K562 (cell line): ENCODE data around the gene ACSL5. TPM values are rescaled to one million over a fixed set of nuclear protein-coding genes. Genes with fewer than 3 reads are reported as not detected.

Source experiments
- ATAC-seq: fragments of 200-7000 bp; cut with Tn5 transposase; 3 replicates; pipeline ENCODE4 v1.9.1; 2020; ENCODE audit warnings: moderate library complexity
- BruUV-seq: library from RNA; stranded (reverse); fragments of 400-500 nt; replicated peaks from 2 replicates; lab custom pipeline; 2021; lab: Mats Ljungman, UMichigan
- CTCF ChIA-PET: fragments of 300-600 bp; formaldehyde crosslinking; extraction: SDS; loops from one replicate; lab custom pipeline; 2021; ENCODE audit warnings: low intra/inter-chr PET ratio; lab: Yijun Ruan, JAX
- POLR2A ChIA-PET: fragments of 300-600, 350-650 bp; sonication (Branson Sonifier 250); formaldehyde crosslinking; extraction: SDS; loops from one replicate; lab custom pipeline; 2021; ENCODE audit warnings: antibody characterized with exemption, inconsistent platforms; lab: Yijun Ruan, JAX
- DNase-seq, 4 experiments: peaks; one replicate each; pipeline versions ENCODE4 v3.0.0 to v3.0.0-alpha.2; 2011 to 2018; ENCODE audit warnings: low spot score in 3 of 4, mixed read lengths in 3 of 4; ENCODE audit errors: extremely low read depth in 1 of 4
- FAIRE-seq: peaks from 2 replicates; lab custom pipeline; 2011; peaks lifted over from hg19 to GRCh38; lab: Jason Lieb, UNC
- H2AFZ ChIP-seq: 2 replicates; pipeline ENCODE4 v1.6.0; 2011; ENCODE audit warnings: low read depth, low read length, control low read depth, inconsistent platforms
- H3K27ac ChIP-seq: fragments of 200-600 bp; 3 replicates; pipeline ENCODE4 v1.8.0; 2011; ENCODE audit warnings: low read depth, mild to moderate bottlenecking, control low read depth, inconsistent platforms, low read length, moderate library complexity, mixed read lengths; ENCODE audit errors: extremely low read depth
- H3K27me3 ChIP-seq, 2 experiments: fragments of 300-600 bp in 1 of 2; 2 replicates in 1 of 2; 3 replicates in 1 of 2; pipeline versions ENCODE4 v1.6.0 to v1.8.0; 2011; ENCODE audit warnings: inconsistent platforms in 2 of 2, low read length in 2 of 2, mild to moderate bottlenecking in 1 of 2, mixed read lengths in 1 of 2, moderate library complexity in 1 of 2; ENCODE audit not compliant: control insufficient read depth in 2 of 2, insufficient read depth in 2 of 2
- H3K36me3 ChIP-seq: fragments of 300-600 bp; 3 replicates; pipeline ENCODE4 v1.8.0; 2011; ENCODE audit warnings: mild to moderate bottlenecking, low read length, inconsistent platforms; ENCODE audit not compliant: control insufficient read depth, insufficient read depth
- H3K4me1 ChIP-seq, 2 experiments: fragments of 200-600 bp in 1 of 2; replicated peaks in 1 of 2; 2 replicates in 1 of 2; 3 replicates in 1 of 2; pipeline versions ENCODE4 v1.5.1 to v1.8.0; 2011; ENCODE audit warnings: inconsistent platforms in 2 of 2, low read length in 2 of 2, mild to moderate bottlenecking in 1 of 2, mixed read lengths in 1 of 2, moderate library complexity in 1 of 2; ENCODE audit not compliant: control insufficient read depth in 2 of 2, insufficient read depth in 2 of 2
- H3K4me2 ChIP-seq: 2 replicates; pipeline ENCODE4 v1.6.1; 2011; ENCODE audit warnings: low read length, control low read depth, inconsistent platforms, mixed read lengths; ENCODE audit not compliant: insufficient read depth
- H3K4me3 ChIP-seq: fragments of 200-600 bp; sonication (generic), shearing (Covaris generic); 2 replicates; pipeline ENCODE4 v1.5.1; 2016; ENCODE audit warnings: control low read depth, inconsistent platforms
- H3K79me2 ChIP-seq: fragments of 200-600 bp; 3 replicates; pipeline ENCODE4 v1.8.0; 2011; ENCODE audit warnings: low read length, inconsistent platforms; ENCODE audit not compliant: control insufficient read depth, insufficient read depth
- H3K9ac ChIP-seq, 2 experiments: 2 replicates each; pipeline versions ENCODE4 v1.6.0 to v1.6.1; 2011; ENCODE audit warnings: low read depth in 2 of 2, low read length in 2 of 2, control low read depth in 1 of 2, inconsistent platforms in 1 of 2, mild to moderate bottlenecking in 1 of 2, mixed read lengths in 1 of 2; ENCODE audit not compliant: insufficient read depth in 1 of 2
- H3K9me1 ChIP-seq: one replicate; pipeline ENCODE4 v1.6.0; 2011; ENCODE audit warnings: inconsistent platforms, mild to moderate bottlenecking, low read length, moderate library complexity; ENCODE audit not compliant: control insufficient read depth, insufficient read depth
- H3K9me3 ChIP-seq: replicated peaks from 2 replicates; pipeline ENCODE4 v1.5.1; 2011; ENCODE audit warnings: low read depth, low read length, inconsistent platforms; ENCODE audit not compliant: control insufficient read depth, insufficient read depth
- H4K20me1 ChIP-seq: replicated peaks from 2 replicates; pipeline ENCODE4 v1.6.1; 2011; ENCODE audit warnings: low read length, inconsistent platforms, mixed read lengths; ENCODE audit not compliant: control insufficient read depth, insufficient read depth
- ATF3 ChIP-seq, 2 experiments: fragments of 450-650 bp in 1 of 2; sonication (generic) in 1 of 2; formaldehyde crosslinking in 1 of 2; IDR thresholded peaks in 1 of 2; conservative IDR thresholded peaks in 1 of 2; 2 replicates each; pipeline versions ENCODE4 v1.6.1 to v1.8.1; 2016 to 2023; ENCODE audit warnings: mild to moderate bottlenecking in 2 of 2, moderate library complexity in 2 of 2, inconsistent platforms in 1 of 2, missing genetic modification reagents in 1 of 2
- CBFA2T3 ChIP-seq: fragments of 450-650 bp; IDR thresholded peaks from 2 replicates; pipeline ENCODE4 v1.6.1; 2017
- DPF2 ChIP-seq: fragments of 450-650 bp; IDR thresholded peaks from 2 replicates; pipeline ENCODE4 v1.6.1; 2016
- HMBOX1 ChIP-seq: sonication (generic); IDR thresholded peaks from 2 replicates; pipeline ENCODE4 v1.6.1; 2016
- HNRNPL ChIP-seq: fragments of 200-400 bp; formaldehyde crosslinking; IDR thresholded peaks from 2 replicates; pipeline ENCODE4 v1.6.1; 2017; ENCODE audit warnings: low read depth, mild to moderate bottlenecking, low read length
- JUN ChIP-seq, 2 experiments: sonication (generic) in 1 of 2; formaldehyde crosslinking in 1 of 2; IDR thresholded peaks; 2 replicates each; pipeline versions ENCODE4 v1.6.1 to v1.8.0; 2012 to 2022; ENCODE audit warnings: borderline replicate concordance in 2 of 2, mild to moderate bottlenecking in 2 of 2, improper control_type of control experiment in 1 of 2, low read depth in 1 of 2, low read length in 1 of 2, missing genetic modification reagents in 1 of 2
- KDM1A ChIP-seq, 2 experiments: fragments of 450-650 bp; IDR thresholded peaks; 2 replicates each; pipeline ENCODE4 v1.6.1; 2016; ENCODE audit warnings: mild to moderate bottlenecking in 2 of 2
- PREB ChIP-seq: sonication (generic); formaldehyde crosslinking; IDR thresholded peaks from 2 replicates; pipeline ENCODE4 v1.8.1; 2023; ENCODE audit warnings: mild to moderate bottlenecking, missing genetic modification reagents
- RBM17 ChIP-seq: fragments of 200-400 bp; formaldehyde crosslinking; IDR thresholded peaks from 2 replicates; pipeline ENCODE4 v1.6.1; 2017; ENCODE audit warnings: low read depth, mild to moderate bottlenecking, low read length, borderline replicate concordance
- RFX1 ChIP-seq: fragments of 450-650 bp; IDR thresholded peaks from 2 replicates; pipeline ENCODE4 v1.6.1; 2016; ENCODE audit warnings: mild to moderate bottlenecking, moderate library complexity
- RHOXF2B ChIP-seq: fragments of 250-450 bp; sonication (Bioruptor Pico); conservative IDR thresholded peaks from 2 replicates; pipeline ENCODE4 v1.5.1; 2021
- SIX5 ChIP-seq, 2 experiments: IDR thresholded peaks; 2 replicates each; pipeline ENCODE4 v1.6.1; 2011; ENCODE audit warnings: low read length in 2 of 2, borderline replicate concordance in 1 of 2, low read depth in 1 of 2, mild to moderate bottlenecking in 1 of 2, moderate library complexity in 1 of 2; ENCODE audit not compliant: insufficient read depth in 1 of 2
- SMARCA4 ChIP-seq: fragments of 450-650 bp; IDR thresholded peaks from 2 replicates; pipeline ENCODE4 v1.6.1; 2016
- TRIM24 ChIP-seq, 2 experiments: fragments of 450-650 bp; IDR thresholded peaks; 2 replicates each; pipeline ENCODE4 v1.6.1; 2016
- ZNF224 ChIP-seq: sonication (generic); formaldehyde crosslinking; IDR thresholded peaks from 2 replicates; pipeline ENCODE4 v1.8.0; 2022; ENCODE audit warnings: mild to moderate bottlenecking, missing genetic modification reagents
- ZNF436 ChIP-seq: fragments of 250-450, 450-650 bp; sonication (Bioruptor Pico); formaldehyde crosslinking; IDR thresholded peaks from 2 replicates; pipeline ENCODE4 v1.7.0; 2020; ENCODE audit warnings: mild to moderate bottlenecking
- WGBS: fragments of 100-300 bp; shearing (Covaris generic); methylation state at CpG from one replicate; pipeline ENCODE4 v1.1.6; 2016; ENCODE audit warnings: low coverage, mixed read lengths; ENCODE audit not compliant: insufficient coverage; ENCODE audit errors: missing lambda C conversion rate; 5-methylcytosine and 5-hydroxymethylcytosine counted together
- in situ Hi-C: fragments of 300-500 bp; cut with MboI; formaldehyde crosslinking; loops from 4 replicates; pipeline ENCODE4 v1.15.0; 2018; ENCODE audit warnings: inconsistent platforms, mixed read lengths
- intact Hi-C: fragments of 100-400 bp; cut with micrococcal nuclease; formaldehyde crosslinking; loops from 2 replicates; pipeline ENCODE4 v1.14.2; 2022
- polyA plus RNA-seq, 8 experiments: library from polyadenylated mRNA; depleted of rRNA in 4 of 8; stranded (reverse) in 5 of 8; unstranded in 3 of 8; fragments of >200 nt; fragmentation: Nextera tagmentation in 2 of 8; fragmentation: Illumina TruSeq in 1 of 8; extraction: Ambion mirVana in 2 of 8; extraction: Trizol in 1 of 8; gene quantifications; 2 replicates each; pipeline versions ENCODE4 v1.2.1 to v1.2.3, GENCODE V29; 2011 to 2014; ENCODE audit warnings: inconsistent platforms in 1 of 8, missing spikeins in 1 of 8
- total RNA-seq, 7 experiments: library from RNA; depleted of rRNA in 6 of 7; stranded (reverse); fragments of >200 nt in 6 of 7; fragmentation: Illumina TruSeq in 2 of 7; extraction: Trizol in 2 of 7; gene quantifications; 2 replicates each; pipeline versions ENCODE4 v1.2.1 to v1.2.3, GENCODE V29; 2011 to 2021; ENCODE audit warnings: low replicate concordance in 1 of 7
- TF ChIP-seq, protein P1 (sequence below): fragments of 250-450 bp; sonication (Bioruptor Pico); IDR thresholded peaks from 2 replicates; pipeline ENCODE4 v1.4.0; 2020

ACSL5 gene
- total and polyA plus RNA-seq, 9 of the 15 experiments (the other 6 are each of a cell fraction or from before 2014, with no cell fraction given), result 0.19 to 1.4 (median 0.55) TPM

- Histone ChIP-seq H3K9ac (no peak overlapping the region), H3K79me2 (no peaks in the 10 kb centered on the region), H2AFZ (no peak overlapping the region), H3K4me1 (peaks cover 15 to 20% of the 10 kb centered on the region in 2 experiments; a peak in 4 of 5 replicates), H3K36me3 (no peaks in the 10 kb centered on the region), H4K20me1 (no peaks in the 10 kb centered on the region), H3K9me1 (no peaks in the 10 kb centered on the region), H3K4me3 (no peak overlapping the region), H3K9me3 (no peaks in the 10 kb centered on the region), H3K4me2 (no peak overlapping the region), H3K27ac (no peak overlapping the region), H3K27me3 (no peaks in the 10 kb centered on the region)
- ChIA-PET POLR2A (no interaction called here), CTCF (no interaction called here)
- in situ Hi-C loops, result loop anchor here (5.0 kb wide), 1 partner anchor 47 kb away; no protein-coding TSS in a partner anchor
- FAIRE-seq, result no peak
- no peak for ATAC-seq
- intact Hi-C loops, result no loop called here
- BruUV-seq, result no TSS peak
- peak; percentile 30 to 50 (median 41) for DNase-seq
- 14% methylated on average over 5 of the region's 8 CpGs for WGBS
- TF ChIP-seq SMARCA4 (peak; percentile 40; the same call in 1 of the 2 replicates), DPF2 (0 out of 2 replicates have a peak, but pooled peaks have one; percentile 28), SIX5 (IDR thresholded peaks at IDR 0.05; ENCODE audit: borderline replicate concordance in 1 of 2, insufficient read depth in 1 of 2, low read depth in 1 of 2, low read length in 2 of 2) (no peak), RFX1 (no peak), HMBOX1 (0 out of 2 replicates have a peak, but pooled peaks have one; percentile 21), CBFA2T3 (peak; percentile 51; the same call in 1 of the 2 replicates), RHOXF2B (CRISPR knock-in tag) (no peak), JUN (IDR thresholded peaks at IDR 0.05; ENCODE audit: borderline replicate concordance, low read depth, low read length) (peak; percentile 60; the same call in 1 of the 2 replicates), JUN (CRISPR knock-in tag; IDR thresholded peaks at IDR 0.05; ENCODE audit: borderline replicate concordance) (no peak), ZNF436 (no peak), PREB (CRISPR knock-in tag) (no peak), RBM17 (no peak), HNRNPL (no peak), KDM1A (IDR thresholded peaks at IDR 0.05) (peak; percentile 22 to 32; a peak in 1 of 4 replicates), TRIM24 (IDR thresholded peaks at IDR 0.05) (0 out of 4 replicates have a peak, but pooled peaks of 1 of the 2 experiments have one; percentile 27), ATF3 (IDR thresholded peaks at IDR 0.05) (peak; percentile 82), ATF3 (CRISPR knock-in tag; conservative IDR thresholded peaks at IDR 0.05) (no peak), ZNF224 (no peak)
- TF ChIP-seq, protein P1, sequence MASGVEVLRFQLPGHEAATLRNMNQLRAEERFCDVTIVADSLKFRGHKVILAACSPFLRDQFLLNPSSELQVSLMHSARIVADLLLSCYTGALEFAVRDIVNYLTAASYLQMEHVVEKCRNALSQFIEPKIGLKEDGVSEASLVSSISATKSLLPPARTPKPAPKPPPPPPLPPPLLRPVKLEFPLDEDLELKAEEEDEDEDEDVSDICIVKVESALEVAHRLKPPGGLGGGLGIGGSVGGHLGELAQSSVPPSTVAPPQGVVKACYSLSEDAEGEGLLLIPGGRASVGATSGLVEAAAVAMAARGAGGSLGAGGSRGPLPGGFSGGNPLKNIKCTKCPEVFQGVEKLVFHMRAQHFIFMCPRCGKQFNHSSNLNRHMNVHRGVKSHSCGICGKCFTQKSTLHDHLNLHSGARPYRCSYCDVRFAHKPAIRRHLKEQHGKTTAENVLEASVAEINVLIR (CRISPR knock-in tag), result no peak
These were observed 5.8 kb downstream of the ACSL5 start for GRCh38 chr10:112379635-112380296.
